Stimulated activated effector memory CD8-positive, alpha-beta T cell treated with anti-CD3 and anti-CD28 coated beads, Interleukin-12 subunit alpha, Interleukin-12 subunit beta, amount 100 ng/mL, for 72 hours (primary cell): ENCODE data around the gene NDUFA7.
A peak's percentile ranks its signal among the peaks of the same experiment; 100 is the strongest.
"Not testable (repeated sequence)": the region's sequence is repeated elsewhere in the genome, so short reads cannot be mapped to it uniquely, and the experiment has no call there.

Experiments used
- ATAC-seq: fragments of 150-1000 bp; cut with Tn5 transposase; 2 replicates; pipeline ENCODE4 v1.10.0; 2021
- DNase-seq, 2 donors: peaks; one replicate each; pipeline ENCODE4 v3.0.0; 2021 to 2022; ENCODE audit warnings: low spot score in 2 of 2
- H3K27ac Mint-ChIP-seq: one replicate; pipeline ENCODE4 v1.8.0; 2022; ENCODE audit warnings: mild to moderate bottlenecking, mixed read lengths
- H3K36me3 Mint-ChIP-seq: one replicate; pipeline ENCODE4 v1.8.0; 2022; ENCODE audit warnings: mild to moderate bottlenecking, mixed read lengths
- H3K4me1 Mint-ChIP-seq: one replicate; pipeline ENCODE4 v1.8.0; 2022; ENCODE audit warnings: mixed read lengths
- H3K4me3 Mint-ChIP-seq: one replicate; pipeline ENCODE4 v1.8.0; 2022; ENCODE audit warnings: mild to moderate bottlenecking, mixed read lengths
- H3K9me3 Mint-ChIP-seq: one replicate; pipeline ENCODE4 v1.8.0; 2022; ENCODE audit warnings: mixed read lengths

NDUFA7 gene

GRCh38 chr19:8352134-8352827 lies 31.1 kb upstream of the NDUFA7 start:
- H3K27ac Mint-ChIP-seq: no peak overlapping the region
- ATAC-seq: no peak
- peaks cover 19% of the 10 kb centered on the region for H3K4me1 Mint-ChIP-seq
- H3K4me3 Mint-ChIP-seq: peak overlapping the region; percentile 4
- H3K36me3 Mint-ChIP-seq: no peaks in the 10 kb centered on the region
- DNase-seq: no peak
- H3K9me3 Mint-ChIP-seq: peaks cover 4% of the 10 kb centered on the region

- H3K4me3 Mint-ChIP-seq, ATAC-seq, H3K4me1 Mint-ChIP-seq, H3K36me3 Mint-ChIP-seq, DNase-seq, H3K27ac Mint-ChIP-seq, H3K9me3 Mint-ChIP-seq: not testable (repeated sequence)
Observed at GRCh38 chr19:8349629-8350372, 28.6 kb upstream of the NDUFA7 start.

DNA sequence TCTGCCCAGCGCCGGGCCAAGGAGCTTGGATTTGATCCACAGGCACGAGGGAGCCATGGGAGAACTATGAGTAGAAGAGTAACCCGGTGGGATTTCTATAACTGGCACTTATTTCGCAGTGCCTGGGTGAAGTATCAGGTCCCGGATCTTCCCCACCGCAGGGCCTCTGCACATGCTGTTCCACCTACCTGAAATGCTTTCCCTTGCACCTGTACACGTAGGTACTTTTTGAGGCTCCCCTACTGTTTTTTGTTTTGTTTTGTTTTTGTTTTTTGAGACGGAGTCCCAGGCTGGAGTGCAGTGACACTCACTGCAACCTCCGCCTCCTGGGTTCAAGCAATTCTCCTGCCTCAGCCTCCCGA lies 22.3 kb upstream of the NDUFA7 start:
- ATAC-seq (peak; percentile 1), DNase-seq (no peak)
- Mint-ChIP-seq H3K27ac (no peak overlapping the region), H3K4me1 (peaks cover 17% of the 10 kb centered on the region), H3K36me3 (no peaks in the 10 kb centered on the region), H3K9me3 (no peaks in the 10 kb centered on the region), H3K4me3 (peak overlapping the region; percentile 75)

DNA sequence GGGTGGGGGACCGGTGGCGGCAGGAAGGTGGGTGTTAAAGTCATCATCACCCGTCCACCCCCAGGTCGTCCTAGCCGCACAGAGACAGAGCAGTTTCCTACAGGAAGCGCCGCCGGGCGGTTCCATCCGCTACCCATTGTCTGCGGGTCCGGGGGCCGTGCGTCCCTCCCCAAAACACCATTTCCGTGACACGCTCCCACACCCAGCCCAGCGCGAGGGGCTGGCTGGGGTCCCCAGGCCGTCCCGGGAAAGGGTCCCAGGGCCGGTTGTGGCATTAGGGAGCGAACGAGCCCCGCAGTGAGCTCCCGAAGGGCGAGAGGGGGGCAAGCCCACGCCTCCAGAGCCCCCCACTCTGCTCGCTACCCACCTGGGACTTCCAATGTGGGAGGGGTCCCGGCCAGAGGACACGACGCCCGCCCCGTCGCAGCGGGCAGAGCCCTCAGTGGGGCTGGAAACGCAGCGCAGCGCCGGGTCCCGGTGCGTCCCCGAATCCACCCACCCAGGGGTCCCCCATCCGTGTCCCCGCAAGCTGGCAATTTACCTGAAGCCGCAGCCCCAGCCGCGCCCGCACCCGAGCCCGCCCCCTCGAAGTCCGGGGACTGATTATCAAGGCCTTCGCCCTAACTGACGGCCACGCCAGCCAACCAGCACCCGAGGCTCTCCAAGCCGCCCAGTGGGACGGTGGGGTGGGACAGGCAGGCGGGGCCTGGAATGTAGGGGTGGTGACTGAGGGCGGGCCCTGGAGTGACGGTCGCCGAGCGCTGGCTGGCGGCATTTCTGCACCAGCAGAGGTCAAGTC lies 21.7 kb upstream of the NDUFA7 start, which contains the start of gene KANK3:
KANK3 (minus strand) TSS at position 579 of the 799 bp plus-strand sequence. CDS start 5,434 bp downstream, outside the sequence.
- Mint-ChIP-seq H3K36me3 (no peaks in the 10 kb centered on the region), H3K4me3 (peak within 1 kb of the TSS; percentile 75), H3K27ac (no peak within 1 kb of the TSS), H3K9me3 (no peaks in the 10 kb centered on the region), H3K4me1 (peaks cover 17% of the 10 kb centered on the region)
- ATAC-seq: peak; percentile 100
- DNase-seq: peak; percentile 84 to 94

DNA sequence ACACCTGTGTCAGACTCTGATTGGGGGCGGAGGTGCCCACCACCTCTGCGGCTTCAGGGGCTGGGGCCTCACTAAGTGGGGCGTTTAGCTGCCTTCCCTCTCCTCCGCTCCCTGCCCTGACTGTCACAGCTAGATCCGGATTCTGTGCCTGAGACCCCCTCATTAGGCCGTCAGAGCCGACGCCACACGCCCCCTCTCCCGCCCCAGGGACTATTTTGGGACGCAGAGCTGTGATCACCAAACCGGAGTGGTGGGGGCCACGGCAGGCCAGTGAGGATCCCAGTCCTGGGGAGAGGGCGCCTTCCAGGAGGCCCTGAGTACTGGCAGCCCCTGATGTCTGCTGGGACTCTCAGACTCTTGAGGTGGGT lies 21.1 kb upstream of the NDUFA7 start:
- H3K36me3 Mint-ChIP-seq: no peaks in the 10 kb centered on the region
- H3K9me3 Mint-ChIP-seq: no peaks in the 10 kb centered on the region
- peak overlapping the region; percentile 75 for H3K4me3 Mint-ChIP-seq
- DNase-seq (no peak), ATAC-seq (no peak)
- H3K4me1 Mint-ChIP-seq: peaks cover 17% of the 10 kb centered on the region
- no peak overlapping the region for H3K27ac Mint-ChIP-seq

- not testable (repeated sequence) for DNase-seq, ATAC-seq, H3K9me3 Mint-ChIP-seq, H3K36me3 Mint-ChIP-seq, H3K27ac Mint-ChIP-seq
- peak overlapping the region; percentile 75 for H3K4me3 Mint-ChIP-seq
- peaks cover 17% of the 10 kb centered on the region for H3K4me1 Mint-ChIP-seq
Observed at GRCh38 chr19:8341504-8341903, 20.3 kb upstream of the NDUFA7 start.

DNA sequence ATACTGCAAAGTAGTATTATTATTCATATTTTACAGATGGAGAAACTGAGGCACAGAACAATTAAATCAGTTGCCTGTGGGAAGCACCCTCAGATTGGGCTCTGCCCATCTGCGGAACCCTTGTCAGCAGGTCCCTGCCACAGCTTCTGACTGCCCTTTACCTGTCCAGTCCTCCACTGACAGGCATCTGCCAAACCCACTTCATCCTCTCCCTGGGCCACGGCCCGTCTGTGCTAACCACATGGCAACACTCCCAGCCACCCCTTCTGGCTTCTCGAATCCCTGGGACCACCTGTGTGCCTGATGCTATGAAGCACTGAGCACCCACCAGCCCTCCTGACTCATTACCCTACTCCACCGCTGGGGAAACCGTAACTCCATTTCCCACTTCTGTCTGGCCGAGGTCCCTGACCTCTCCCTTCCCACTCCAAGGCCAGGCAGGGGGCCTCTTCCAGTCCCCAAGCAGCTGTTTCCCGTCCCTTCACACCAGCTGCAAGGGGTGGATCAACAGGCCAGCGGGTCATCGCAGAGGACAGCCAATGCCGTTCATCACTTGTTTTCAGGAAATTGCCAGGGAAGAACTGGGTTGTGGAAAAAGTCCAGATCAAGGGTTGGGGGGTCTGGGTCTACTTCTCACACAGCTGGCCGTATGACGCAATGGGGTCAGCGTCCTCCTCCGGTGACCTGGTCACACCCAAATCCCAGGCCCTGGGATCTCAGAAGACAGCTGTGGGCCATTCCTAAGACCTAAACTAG lies 19.3 kb upstream of the NDUFA7 start:
- peaks cover 17% of the 10 kb centered on the region for H3K4me1 Mint-ChIP-seq
- H3K36me3 Mint-ChIP-seq: no peaks in the 10 kb centered on the region
- DNase-seq (no peak), ATAC-seq (no peak)
- H3K27ac Mint-ChIP-seq: peak overlapping the region; percentile 45
- no peaks in the 10 kb centered on the region for H3K9me3 Mint-ChIP-seq
- no peak overlapping the region for H3K4me3 Mint-ChIP-seq

DNA sequence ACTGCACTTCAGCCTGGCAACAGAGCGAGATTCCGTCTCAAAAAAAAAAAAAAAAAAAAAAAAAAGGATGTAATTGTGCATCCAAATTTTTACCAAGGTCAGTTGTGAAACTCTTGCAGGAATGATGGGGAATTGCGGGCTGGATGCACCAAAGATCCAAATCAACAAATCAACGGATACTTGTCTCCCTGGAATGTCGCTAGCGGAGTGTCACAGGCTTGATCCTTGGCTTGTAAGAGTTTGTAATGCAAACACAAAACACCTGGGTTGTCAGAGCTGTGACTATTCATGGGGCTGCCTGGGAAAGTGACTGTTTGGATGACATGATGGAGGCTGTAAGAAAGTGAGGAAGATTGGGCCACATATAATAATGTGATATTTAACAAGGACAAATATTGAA lies 17.7 kb upstream of the NDUFA7 start:
- ATAC-seq (no peak), DNase-seq (no peak)
- peaks cover 17% of the 10 kb centered on the region for H3K4me1 Mint-ChIP-seq
- no peaks in the 10 kb centered on the region for H3K36me3 Mint-ChIP-seq
- no peak overlapping the region for H3K4me3 Mint-ChIP-seq
- no peaks in the 10 kb centered on the region for H3K9me3 Mint-ChIP-seq
- no peak overlapping the region for H3K27ac Mint-ChIP-seq

- H3K4me3 Mint-ChIP-seq: no peak overlapping the region
- no peak for ATAC-seq
- no peak for DNase-seq
- no peaks in the 10 kb centered on the region for H3K36me3 Mint-ChIP-seq
- peaks cover 8% of the 10 kb centered on the region for H3K4me1 Mint-ChIP-seq
- H3K9me3 Mint-ChIP-seq: no peaks in the 10 kb centered on the region
- no peak overlapping the region for H3K27ac Mint-ChIP-seq
Observed at GRCh38 chr19:8337728-8338127, 16.6 kb upstream of the NDUFA7 start.

DNA sequence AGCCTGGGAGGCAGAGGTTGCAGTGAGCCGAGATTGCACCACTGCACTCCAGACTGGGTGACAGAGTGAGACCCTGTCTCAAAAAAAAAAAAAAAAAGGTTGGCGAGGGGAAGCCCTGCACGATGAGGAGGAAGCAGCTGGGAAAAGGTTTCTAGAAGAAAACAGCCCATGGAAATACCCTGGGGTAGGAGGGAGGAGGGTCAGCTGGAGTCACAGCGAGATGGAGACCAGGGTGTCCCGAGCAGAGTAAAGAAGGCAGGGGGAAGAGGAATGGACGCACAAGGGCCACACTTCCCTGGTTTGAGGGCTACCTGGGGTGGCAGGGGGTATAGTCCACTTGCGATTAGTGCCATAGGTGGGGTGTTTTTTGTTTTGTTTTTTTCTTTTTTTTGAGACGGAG lies 15.5 kb upstream of the NDUFA7 start:
- Mint-ChIP-seq H3K9me3 (no peaks in the 10 kb centered on the region), H3K4me1 (peaks cover 8% of the 10 kb centered on the region), H3K36me3 (no peaks in the 10 kb centered on the region), H3K4me3 (no peak overlapping the region), H3K27ac (no peak overlapping the region)
- ATAC-seq: no peak
- DNase-seq: no peak

GRCh38 chr19:8336072-8336569 lies 14.9 kb upstream of the NDUFA7 start:
- peaks cover 8% of the 10 kb centered on the region for H3K4me1 Mint-ChIP-seq
- ATAC-seq (no peak), DNase-seq (no peak)
- H3K27ac Mint-ChIP-seq: no peak overlapping the region
- peak overlapping the region; percentile 52 for H3K4me3 Mint-ChIP-seq
- no peaks in the 10 kb centered on the region for H3K9me3 Mint-ChIP-seq
- H3K36me3 Mint-ChIP-seq: no peaks in the 10 kb centered on the region

DNA sequence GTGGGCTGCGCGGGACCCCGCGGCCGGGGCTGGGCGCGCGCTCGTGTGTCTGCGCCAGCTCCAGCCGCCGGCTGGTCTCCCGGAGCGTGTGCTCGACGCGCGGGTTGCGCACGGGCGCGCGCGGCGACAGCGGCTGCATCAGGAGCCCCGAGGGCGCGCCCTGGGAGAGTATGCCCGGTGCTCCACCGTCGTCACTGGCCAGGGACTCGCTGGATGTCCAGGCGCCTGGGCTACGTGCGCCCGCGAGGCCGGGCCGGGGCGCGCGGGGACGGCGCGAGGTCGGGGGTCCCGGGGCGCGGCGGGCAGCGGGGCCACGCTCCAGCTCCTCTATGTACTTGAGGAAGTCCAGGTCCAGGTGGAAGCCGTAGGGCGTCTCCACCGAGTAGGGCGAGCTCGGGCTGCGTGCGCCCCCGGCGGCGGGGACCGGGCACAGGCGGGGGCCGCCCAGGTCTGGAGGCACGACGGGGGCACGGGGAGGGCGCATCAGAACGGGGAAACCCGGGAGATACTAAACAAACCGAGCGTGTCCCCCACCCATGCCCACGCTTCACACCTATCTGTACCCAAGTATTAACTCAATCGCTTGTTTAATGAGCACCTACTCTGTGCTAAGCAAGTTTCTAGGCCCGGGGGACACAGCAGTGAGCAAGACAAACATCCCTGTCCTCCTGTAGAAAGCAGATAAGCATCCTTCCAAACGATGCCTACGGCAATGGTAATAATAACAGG lies 14.3 kb upstream of the NDUFA7 start:
- Mint-ChIP-seq H3K9me3 (no peaks in the 10 kb centered on the region), H3K4me3 (peak overlapping the region; percentile 52), H3K36me3 (no peaks in the 10 kb centered on the region), H3K27ac (no peak overlapping the region), H3K4me1 (peaks cover 4% of the 10 kb centered on the region)
- ATAC-seq: peak; percentile 77
- peak in 1 of 2 donors; percentile 65 for DNase-seq

DNA sequence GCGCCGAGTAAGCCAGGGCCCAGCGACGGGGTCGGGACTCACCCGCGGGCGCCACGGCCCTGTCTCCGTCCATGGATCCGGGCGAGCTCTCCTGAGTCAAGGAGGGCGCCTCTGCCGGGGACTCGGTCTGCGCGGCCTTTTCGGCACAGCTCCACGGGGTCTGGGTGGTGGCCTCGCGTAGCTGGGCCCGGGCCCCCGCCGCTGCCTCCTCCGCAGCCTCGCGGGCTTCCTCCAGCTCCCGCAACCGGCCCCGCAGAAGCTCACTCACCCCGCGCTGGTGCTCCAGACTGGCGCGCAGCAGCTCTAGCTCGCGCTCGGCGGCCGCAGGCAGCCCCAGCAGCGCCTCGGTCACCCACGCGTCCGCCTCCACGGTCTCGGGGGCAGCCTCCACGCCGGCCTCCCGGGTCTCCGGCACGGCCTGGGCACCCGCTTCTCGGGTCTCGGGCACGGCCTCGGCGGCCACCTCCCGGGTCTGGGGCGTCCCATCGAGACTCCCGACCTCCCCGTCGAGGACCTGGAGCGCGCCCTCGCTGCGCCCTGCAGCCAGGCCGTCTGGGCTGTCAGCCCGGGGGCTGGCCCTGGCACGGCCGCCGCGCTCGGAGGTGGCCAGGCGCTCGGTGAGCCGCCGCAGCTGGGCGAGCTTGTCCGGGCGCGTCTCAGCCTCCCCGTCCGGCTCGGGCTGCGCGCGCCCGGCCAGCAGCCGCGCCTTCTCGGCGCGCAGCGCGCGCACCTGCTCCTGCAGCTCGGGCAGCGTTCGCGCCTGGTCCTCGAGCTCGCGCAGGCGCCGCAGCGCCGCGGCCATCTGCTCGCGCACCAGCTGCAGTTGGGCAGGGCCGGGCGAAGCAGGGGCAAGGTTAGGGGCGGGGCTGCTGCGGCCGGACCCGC lies 13.5 kb upstream of the NDUFA7 start:
- Mint-ChIP-seq H3K4me1 (no peaks in the 10 kb centered on the region), H3K27ac (no peak overlapping the region), H3K4me3 (peak overlapping the region; percentile 26), H3K9me3 (no peaks in the 10 kb centered on the region), H3K36me3 (no peaks in the 10 kb centered on the region)
- ATAC-seq (peak; percentile 78), DNase-seq (peak; percentile 40 to 64)
